HepG2 (cell line): ENCODE data around the gene OGFR. TPM values are rescaled to one million over a fixed set of nuclear protein-coding genes. Genes with fewer than 3 reads are reported as not detected.
A peak's percentile ranks its signal among the peaks of the same experiment; 100 is the strongest.

Experiments used
- AGO2 ChIP-seq: fragments of 200-400 bp; formaldehyde crosslinking; optimal IDR thresholded peaks from 2 replicates; pipeline ENCODE3; 2017; ENCODE audit warnings: mild to moderate bottlenecking, low read depth, low read length, moderate library complexity
- BCLAF1 ChIP-seq: fragments of 450-650 bp; IDR thresholded peaks from 2 replicates; pipeline ENCODE4 v1.6.1; 2017; ENCODE audit warnings: mild to moderate bottlenecking
- FOXC1 ChIP-seq: sonication (generic); formaldehyde crosslinking; IDR thresholded peaks from 2 replicates; pipeline ENCODE4 v1.8.0; 2022; ENCODE audit warnings: mild to moderate bottlenecking, missing genetic modification reagents, borderline replicate concordance
- HDAC2 ChIP-seq: sonication (generic); formaldehyde crosslinking; IDR thresholded peaks from 2 replicates; pipeline ENCODE4 v1.4.0; 2020; ENCODE audit warnings: missing genetic modification reagents
- HMGXB4 ChIP-seq, 2 experiments: sonication (generic) in 1 of 2; formaldehyde crosslinking in 1 of 2; IDR thresholded peaks; 2 replicates each; pipeline versions ENCODE4 v1.4.0 to v1.6.1; 2018 to 2020; ENCODE audit warnings: missing genetic modification reagents in 2 of 2, borderline replicate concordance in 1 of 2, low read depth in 1 of 2, mild to moderate bottlenecking in 1 of 2, missing biosample characterization in 1 of 2
- HOXD1 ChIP-seq: sonication (generic); formaldehyde crosslinking; IDR thresholded peaks from 2 replicates; pipeline ENCODE4 v1.5.0; 2020; ENCODE audit warnings: missing genetic modification reagents
- KLF12 ChIP-seq: sonication (generic); formaldehyde crosslinking; IDR thresholded peaks from 2 replicates; pipeline ENCODE4 v1.4.0; 2020; ENCODE audit warnings: missing genetic modification reagents, borderline replicate concordance
- MLXIP ChIP-seq: sonication (generic); formaldehyde crosslinking; IDR thresholded peaks from 2 replicates; pipeline ENCODE4 v1.9.0; 2021; ENCODE audit warnings: missing genetic modification reagents, borderline replicate concordance
- NCOA1 ChIP-seq: sonication (generic); formaldehyde crosslinking; IDR thresholded peaks from 2 replicates; pipeline ENCODE4 v1.9.0; 2021; ENCODE audit warnings: missing genetic modification reagents
- PRDM4 ChIP-seq: sonication (generic); formaldehyde crosslinking; IDR thresholded peaks from 2 replicates; pipeline ENCODE4 v1.9.0; 2021; ENCODE audit warnings: missing genetic modification reagents, borderline replicate concordance
- PRPF4 ChIP-seq: fragments of 200-400 bp; formaldehyde crosslinking; IDR thresholded peaks from 2 replicates; pipeline ENCODE4 v1.6.1; 2016; ENCODE audit warnings: low read length, low read depth; ENCODE audit not compliant: poor library complexity, severe bottlenecking
- RFX1 ChIP-seq: fragments of 450-650 bp; IDR thresholded peaks from 2 replicates; pipeline ENCODE4 v1.6.1; 2017
- TAF15 ChIP-seq: fragments of 200-400 bp; formaldehyde crosslinking; IDR thresholded peaks from one replicate; pipeline ENCODE4 v1.6.1; 2018; ENCODE audit warnings: mild to moderate bottlenecking, low read depth, low read length; ENCODE audit not compliant: poor library complexity, severe bottlenecking
- TARDBP ChIP-seq: sonication (generic); formaldehyde crosslinking; IDR thresholded peaks from 2 replicates; pipeline ENCODE4 v1.8.0; 2022; ENCODE audit warnings: mild to moderate bottlenecking, missing genetic modification reagents
- ZFP41 ChIP-seq: sonication (generic); formaldehyde crosslinking; IDR thresholded peaks from 2 replicates; pipeline ENCODE4 v1.4.0; 2020; ENCODE audit warnings: mild to moderate bottlenecking, missing genetic modification reagents, borderline replicate concordance
- ZIK1 ChIP-seq: sonication (generic); formaldehyde crosslinking; IDR thresholded peaks from 2 replicates; pipeline ENCODE4 v1.5.0; 2020; ENCODE audit warnings: mild to moderate bottlenecking, low read depth, missing genetic modification reagents, borderline replicate concordance
- ZNF124 ChIP-seq: sonication (generic); formaldehyde crosslinking; IDR thresholded peaks from 2 replicates; pipeline ENCODE4 v1.4.0; 2020; ENCODE audit warnings: missing genetic modification reagents
- ZNF205 ChIP-seq: IDR thresholded peaks from 2 replicates; pipeline ENCODE4 v1.6.1; 2018; ENCODE audit warnings: missing biosample characterization, missing genetic modification reagents
- ZNF382 ChIP-seq: sonication (generic); formaldehyde crosslinking; IDR thresholded peaks from 2 replicates; pipeline ENCODE4 v1.5.0; 2020; ENCODE audit warnings: missing genetic modification reagents, mild to moderate bottlenecking, borderline replicate concordance
- ZNF644 ChIP-seq: IDR thresholded peaks from 2 replicates; pipeline ENCODE4 v1.6.1; 2016; ENCODE audit warnings: low read depth
- polyA plus RNA-seq, 8 experiments: library from polyadenylated mRNA; depleted of rRNA in 3 of 8; stranded (reverse) in 7 of 8; unstranded in 1 of 8; fragments of >200 nt; fragmentation: Illumina TruSeq in 4 of 8; extraction: Trizol in 4 of 8; gene quantifications; 2 replicates each; pipeline versions ENCODE4 v1.2.1 to v1.2.3, GENCODE V29; 2011 to 2016; ENCODE audit warnings: low read depth in 4 of 8, missing spikeins in 1 of 8, mixed read lengths in 1 of 8; ENCODE audit not compliant: insufficient read depth in 1 of 8
- total RNA-seq, 5 experiments: library from RNA; depleted of rRNA; stranded (reverse); fragments of >200 nt; fragmentation: Illumina TruSeq; extraction: Trizol; gene quantifications; 2 replicates each; pipeline ENCODE4 v1.2.3, GENCODE V29; 2016; ENCODE audit warnings: low read depth in 1 of 5

Gene OGFR
- total and polyA plus RNA-seq, 2 of the 13 experiments (the other 11 are each of a cell fraction or from before 2014, with no cell fraction given), result 47.7 to 81.8 TPM

GRCh38 chr20:62820208-62820961, 15.8 kb downstream of the OGFR start (continued):
- TF ChIP-seq KLF12 (CRISPR knock-in tag), result no peak
- no peak for TF ChIP-seq BCLAF1
- TF ChIP-seq ZNF124 (CRISPR knock-in tag), result no peak
- TF ChIP-seq PRPF4, result no peak
- no peak for TF ChIP-seq HDAC2 (CRISPR knock-in tag)
- no peak for TF ChIP-seq PRDM4 (CRISPR knock-in tag)
- no peak for TF ChIP-seq ZNF205 (CRISPR knock-in tag)
- no peak for TF ChIP-seq ZNF644 (CRISPR knock-in tag)
- TF ChIP-seq FOXC1 (CRISPR knock-in tag), result no peak
- peak; percentile 47; the same call in 1 of the 2 replicates for TF ChIP-seq HOXD1
- TF ChIP-seq MLXIP (CRISPR knock-in tag), result no peak
- TF ChIP-seq ZIK1 (CRISPR knock-in tag), result no peak
- no peak for TF ChIP-seq TAF15
- TF ChIP-seq ZNF382 (CRISPR knock-in tag), result no peak
- peak; percentile 86 for TF ChIP-seq AGO2
- TF ChIP-seq HMGXB4 (CRISPR knock-in tag; IDR thresholded peaks at IDR 0.05; ENCODE audit: borderline replicate concordance in 1 of 2, low read depth in 1 of 2), result no peak
- no peak for TF ChIP-seq TARDBP (CRISPR knock-in tag)
- no peak for TF ChIP-seq NCOA1 (CRISPR knock-in tag)
- no peak for TF ChIP-seq ZFP41 (CRISPR knock-in tag)
- no peak for TF ChIP-seq RFX1
